ENCODE measurements around the gene MILR1. TPM values are rescaled to one million over a fixed set of nuclear protein-coding genes. Genes with fewer than 3 reads are reported as not detected.

Gene MILR1
- total and polyA plus RNA-seq, 2 donors (not counting 3 experiments of a cell fraction or from before 2014, with no cell fraction given): 1.2 to 17.8 TPM

- no peaks in the 10 kb centered on the region for H3K9me1 ChIP-seq (replicated peaks; ENCODE audit: control insufficient read depth, extremely low read depth, insufficient read depth, low read length)
- H3K27ac ChIP-seq (ENCODE audit: insufficient read depth, low read depth, low read length): peak overlapping the region; percentile 60
- no peak overlapping the region for H2AFZ ChIP-seq (ENCODE audit: low read depth, low read length)
- no peak for DNase-seq (ENCODE audit: low read depth, low spot score)
- H4K20me1 ChIP-seq (replicated peaks; ENCODE audit: control insufficient read depth, extremely low read depth, insufficient read depth, low read length): no peaks in the 10 kb centered on the region
- ChIA-PET POLR2A (interaction anchor here (0.7 kb wide), 1 partner anchor 114 kb away, joined by 5 read pairs; no protein-coding TSS in a partner anchor), CTCF (interaction anchor here (1.3 to 1.7 kb wide), 2 partner anchors 11 to 17 kb away, joined by 5 to 6 read pairs; no protein-coding TSS in a partner anchor)
- peaks cover 33% of the 10 kb centered on the region for H3K4me1 ChIP-seq (ENCODE audit: control insufficient read depth, extremely low read depth, insufficient read depth, low read length)
- dilution Hi-C loops (cut with MboI; ENCODE audit: extremely low pct_ligation_motif_present, low sequenced_read_pairs): no loop called here
- no peaks in the 10 kb centered on the region for H3K36me3 ChIP-seq (ENCODE audit: control insufficient read depth in 2 of 2, extremely low read depth in 1 of 2, insufficient read depth in 2 of 2, low read length in 2 of 2)
- no peak for FAIRE-seq
- H3K4me3 ChIP-seq (replicated peaks in 1 of 3; ENCODE audit: insufficient read depth in 1 of 3, low read depth in 1 of 3, low read length in 3 of 3): no peak overlapping the region
- intact Hi-C loops (cut with micrococcal nuclease): no loop called here
- TF ChIP-seq MYC (IDR thresholded peaks at IDR 0.05; ENCODE audit: low read depth, low read length): no peak
- TF ChIP-seq FOS (IDR thresholded peaks at IDR 0.05; ENCODE audit: borderline replicate concordance, insufficient read depth, low read length): no peak
- no peak for TF ChIP-seq POLR2A (IDR thresholded peaks at IDR 0.05; ENCODE audit: low read depth, low read length)
- no peak for TF ChIP-seq GATA2 (IDR thresholded peaks at IDR 0.05; ENCODE audit: insufficient read depth, insufficient read length, low read depth, low read length)
- no peak for TF ChIP-seq POLR2AphosphoS5 (IDR thresholded peaks at IDR 0.05; ENCODE audit: insufficient read depth, low read depth, low read length)
- TF ChIP-seq MAX (IDR thresholded peaks at IDR 0.05; ENCODE audit: insufficient read depth, insufficient read length): no peak
- no peak for TF ChIP-seq EZH2 (IDR thresholded peaks at IDR 0.05; ENCODE audit: borderline replicate concordance, low read depth, low read length, severe bottlenecking)
- TF ChIP-seq CTCF (IDR thresholded peaks at IDR 0.05; ENCODE audit: extremely low read depth in 1 of 2, insufficient read depth in 1 of 2, low read depth in 1 of 2, low read length in 2 of 2): no peak
- TF ChIP-seq JUN (IDR thresholded peaks at IDR 0.05; ENCODE audit: borderline replicate concordance, insufficient read depth, insufficient read length, low read depth): no peak
- H3K9ac ChIP-seq (replicated peaks; ENCODE audit: extremely low read depth, insufficient read depth, low read length): no peak overlapping the region
- peak overlapping the region; percentile 63 for H3K4me2 ChIP-seq (ENCODE audit: insufficient read depth, low read length)
- H3K79me2 ChIP-seq (ENCODE audit: control insufficient read depth, insufficient read depth, low read length): no peaks in the 10 kb centered on the region
- no TSS peak for BruUV-seq (replicated peaks)
- H3K9me3 ChIP-seq (replicated peaks; ENCODE audit: control insufficient read depth, insufficient read depth, low read length): no peaks in the 10 kb centered on the region
- H3K27me3 ChIP-seq (ENCODE audit: control insufficient read depth in 2 of 2, insufficient read depth in 2 of 2, low read length in 2 of 2): no peaks in the 10 kb centered on the region
These were observed 47.6 kb upstream of the MILR1 start for GRCh38 chr17:64401244-64401860.

Data from endothelial cell of umbilical vein (primary cell).